Activated naive CD4-positive, alpha-beta T cell treated with anti-CD3 and anti-CD28 coated beads, Interleukin-2, amount 50 U/mL, for 16 hours (primary cell): ENCODE measurements around the gene WSB1.

Source experiments
- DNase-seq: peaks from one replicate; pipeline ENCODE4 v3.0.0-alpha.2; 2020

The WSB1 gene

DNA sequence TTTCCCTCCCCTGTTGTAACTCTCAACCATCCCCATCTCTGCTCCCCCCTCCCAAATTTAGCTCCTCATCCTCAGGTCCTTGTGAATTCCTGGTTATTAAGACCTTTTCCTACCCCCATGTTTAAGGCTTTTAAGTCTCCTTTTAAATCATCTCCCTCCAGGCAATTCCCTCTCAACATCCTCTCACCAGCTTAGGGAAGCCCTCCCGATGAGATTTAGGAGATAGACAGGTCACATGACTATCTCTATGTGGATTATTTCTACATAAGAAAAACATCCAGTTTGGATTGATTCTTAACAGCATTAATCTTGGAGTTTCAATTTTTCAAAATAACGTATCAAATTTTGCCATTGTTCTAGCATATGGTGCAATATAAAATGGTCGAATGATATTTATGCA, 12.5 kb upstream of the WSB1 start:
- DNase-seq: no peak

DNA sequence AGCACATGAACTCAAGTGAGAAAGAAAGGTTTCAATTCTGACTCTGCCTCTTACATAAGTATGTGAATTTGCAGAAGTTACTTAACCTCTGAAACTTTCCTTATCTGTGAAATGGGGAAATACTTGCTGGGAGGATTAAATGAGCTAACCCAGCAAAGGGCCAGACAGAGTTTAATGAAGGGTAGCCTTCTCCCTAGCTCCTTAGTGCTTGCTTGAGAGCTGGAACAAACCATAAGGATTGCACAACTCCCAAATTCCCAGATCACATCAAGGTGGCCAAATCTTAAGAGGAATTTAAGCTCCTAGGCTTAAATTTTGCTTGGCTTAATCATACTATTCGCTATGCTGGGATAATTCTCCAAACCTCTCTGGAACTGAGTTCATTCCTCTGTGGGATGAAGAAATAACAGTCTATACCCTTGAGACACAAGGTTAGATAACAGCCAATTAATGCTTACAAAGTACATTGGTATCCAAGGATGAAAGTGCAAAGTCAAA, 11.8 kb upstream of the WSB1 start:
- no peak for DNase-seq

DNA sequence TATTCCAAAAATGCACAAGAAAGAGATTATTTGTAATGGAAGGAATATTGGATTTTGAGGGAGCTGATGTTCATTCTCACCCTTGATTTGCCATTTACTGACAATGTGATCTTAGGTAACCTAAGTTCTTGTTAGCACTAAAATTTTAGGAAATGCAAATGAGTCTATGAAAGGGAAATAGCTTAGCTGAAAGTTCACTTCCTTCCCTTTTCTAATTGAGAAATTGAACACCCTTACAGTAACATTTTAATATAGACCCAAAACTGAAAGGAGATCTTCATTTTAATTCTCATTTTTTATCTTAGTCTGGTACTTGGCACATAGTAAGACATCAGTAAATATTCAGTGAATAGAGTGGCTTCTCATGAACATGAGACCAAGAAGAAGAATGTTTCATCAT, 10.9 kb upstream of the WSB1 start:
- DNase-seq: no peak

DNA sequence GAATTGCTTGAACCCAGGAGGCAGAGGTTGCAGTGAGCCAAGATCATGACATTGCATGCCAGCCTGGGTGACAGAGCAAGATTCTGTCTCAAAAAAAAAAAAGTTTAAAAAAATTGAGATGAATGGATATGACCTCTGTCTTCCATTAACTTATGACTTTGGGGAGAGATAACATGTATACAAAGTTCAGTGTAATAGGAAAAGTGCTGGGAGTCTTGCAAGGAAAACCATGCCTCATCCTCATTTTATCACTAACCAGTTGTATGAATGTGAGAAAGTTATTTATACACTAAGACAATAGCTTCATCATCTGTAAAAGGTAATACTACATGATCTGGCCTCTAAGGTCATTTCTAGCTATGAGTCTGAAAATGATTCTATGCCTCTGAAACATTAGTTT, 10.2 kb upstream of the WSB1 start:
- DNase-seq: no peak

DNA sequence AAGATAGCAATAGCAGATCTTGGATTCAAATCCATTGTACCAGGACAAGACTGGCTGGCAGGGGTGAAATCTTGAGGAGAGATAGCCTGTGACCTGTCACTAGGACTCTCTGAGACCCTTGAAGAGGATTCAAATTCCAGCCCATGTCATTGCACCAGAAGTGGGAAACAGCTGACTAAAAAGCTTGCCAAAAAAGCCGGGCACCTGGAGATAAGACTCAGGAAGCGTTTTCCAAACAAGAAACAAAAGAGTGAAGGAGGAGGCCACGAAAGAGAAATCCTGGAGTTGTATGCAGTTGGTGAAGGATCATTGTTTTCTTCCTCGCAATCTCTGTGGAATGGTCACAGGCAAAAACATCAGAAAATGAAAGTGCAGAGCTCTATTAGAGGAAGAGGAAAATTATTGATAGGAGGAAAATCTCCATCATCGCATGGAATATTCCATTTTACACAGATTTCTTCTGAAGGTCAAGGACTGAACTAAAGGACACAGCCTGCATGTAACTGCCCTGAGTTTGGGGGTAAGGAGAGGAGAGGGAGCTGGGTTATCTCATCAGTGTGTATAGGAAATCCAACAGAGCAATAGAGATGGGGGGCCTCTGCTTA, 9.0 kb upstream of the WSB1 start:
- no peak for DNase-seq

DNA sequence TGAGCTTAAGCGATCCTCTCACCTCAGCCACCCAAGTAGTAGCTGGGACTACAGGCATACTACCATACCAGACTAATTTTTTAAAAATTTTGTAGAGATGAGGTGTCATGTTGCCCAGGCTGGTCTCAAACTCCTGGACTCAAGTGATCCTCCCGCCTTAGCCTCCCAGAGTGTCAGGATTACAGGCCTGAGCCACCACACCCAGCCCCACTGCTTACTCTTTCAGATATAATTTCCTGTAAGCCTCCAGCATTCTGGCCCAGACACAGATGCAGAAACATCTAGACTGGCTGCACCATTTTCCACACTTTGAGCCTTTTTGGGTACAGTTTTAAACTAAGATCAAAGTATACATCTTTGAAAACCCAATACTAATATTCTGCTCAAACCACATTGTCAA, 8.4 kb upstream of the WSB1 start:
- no peak for DNase-seq

DNA sequence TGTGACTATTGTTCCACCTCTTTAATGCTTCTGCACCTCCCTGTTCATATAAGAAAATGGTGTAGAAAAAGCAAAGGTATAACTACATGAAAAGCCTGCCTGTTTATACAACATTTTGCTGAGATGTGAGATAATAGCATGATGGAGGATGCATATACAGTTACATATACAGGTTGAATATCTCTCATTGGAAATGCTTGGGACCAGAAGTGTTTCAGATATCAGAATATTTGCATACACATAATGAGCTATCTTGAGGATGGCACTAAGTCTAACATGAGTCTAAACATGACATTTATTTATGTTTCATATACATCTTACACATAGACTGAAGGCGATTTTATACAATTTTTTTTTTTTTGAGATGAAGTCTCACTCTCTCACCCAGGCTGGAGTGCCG, 5.7 kb upstream of the WSB1 start:
- no peak for DNase-seq

DNA sequence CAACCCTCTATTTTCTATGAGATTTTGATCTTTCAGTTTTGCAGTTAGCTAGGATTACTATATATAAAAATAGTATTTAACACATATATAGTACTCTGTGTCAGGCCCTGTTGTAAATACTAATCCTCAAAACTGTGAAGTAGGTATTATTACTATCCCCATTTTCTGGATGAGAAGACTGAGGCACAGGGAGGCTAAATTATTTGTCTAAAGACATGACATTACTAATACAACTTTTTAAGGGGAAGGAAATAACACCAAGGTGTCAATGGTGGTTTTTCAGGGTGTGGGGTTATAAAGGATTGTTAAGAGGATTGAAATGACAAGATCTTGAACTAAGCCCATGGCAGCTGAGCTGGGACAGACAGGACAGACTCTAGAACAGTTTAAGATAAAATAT, 4.1 kb upstream of the WSB1 start:
- no peak for DNase-seq

DNA sequence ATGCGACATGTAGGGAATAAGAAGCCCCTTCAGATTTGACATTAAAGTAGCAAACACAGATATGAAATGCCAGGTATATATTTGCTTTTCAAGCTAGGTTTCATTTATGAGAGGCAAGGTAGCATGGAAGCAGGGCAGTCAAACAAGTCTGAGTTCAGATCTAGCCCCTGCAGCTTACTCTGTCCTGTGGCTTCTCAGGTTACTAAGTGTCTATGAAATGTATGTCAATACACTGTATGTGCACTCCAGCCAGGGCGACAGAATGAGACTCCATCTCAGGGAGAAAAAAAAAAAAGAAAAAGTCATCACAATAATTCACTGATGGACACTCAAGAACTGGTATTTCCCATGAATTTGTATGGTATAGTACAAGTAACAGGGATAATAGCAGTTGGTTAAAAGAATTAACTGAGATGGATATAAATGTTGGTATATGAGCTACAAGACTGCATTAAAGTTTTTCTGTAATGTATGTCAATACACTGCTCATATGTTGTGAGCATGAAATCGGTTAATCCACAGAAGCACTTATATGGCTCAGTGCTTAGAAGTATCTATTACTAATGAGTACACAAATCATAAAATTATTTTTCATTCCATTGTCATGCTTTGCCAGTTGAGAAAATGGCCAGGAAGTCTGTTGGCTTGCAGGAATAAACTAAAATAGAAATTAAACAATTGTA, 2.9 kb upstream of the WSB1 start:
- DNase-seq: no peak

DNA sequence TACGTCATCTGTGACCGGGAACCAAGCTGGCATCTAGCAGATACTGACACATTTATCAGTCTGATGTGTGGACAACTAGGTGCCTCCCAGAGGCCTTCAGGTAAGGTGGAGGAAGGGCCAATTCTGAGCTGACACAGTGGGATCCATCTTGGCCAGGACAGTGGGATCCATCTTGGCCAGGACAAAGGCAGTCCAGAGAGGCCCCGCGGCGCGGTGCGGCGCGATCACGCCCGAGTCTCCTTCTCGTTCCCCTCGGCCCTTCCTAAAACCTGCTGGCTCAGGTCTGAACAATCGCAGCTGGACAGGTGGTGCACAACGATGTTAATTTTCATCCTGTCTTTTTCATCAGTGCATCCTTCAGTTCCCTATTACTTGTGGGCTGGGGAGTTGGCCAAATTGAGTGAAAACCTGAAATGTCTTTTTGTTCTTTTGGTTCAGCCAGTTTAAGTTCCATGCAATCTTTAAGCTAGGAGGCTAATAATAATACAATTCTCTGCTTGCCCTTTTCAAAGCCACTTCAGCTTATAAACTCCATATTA, 486 bp upstream of the WSB1 start:
- no peak for DNase-seq

DNA sequence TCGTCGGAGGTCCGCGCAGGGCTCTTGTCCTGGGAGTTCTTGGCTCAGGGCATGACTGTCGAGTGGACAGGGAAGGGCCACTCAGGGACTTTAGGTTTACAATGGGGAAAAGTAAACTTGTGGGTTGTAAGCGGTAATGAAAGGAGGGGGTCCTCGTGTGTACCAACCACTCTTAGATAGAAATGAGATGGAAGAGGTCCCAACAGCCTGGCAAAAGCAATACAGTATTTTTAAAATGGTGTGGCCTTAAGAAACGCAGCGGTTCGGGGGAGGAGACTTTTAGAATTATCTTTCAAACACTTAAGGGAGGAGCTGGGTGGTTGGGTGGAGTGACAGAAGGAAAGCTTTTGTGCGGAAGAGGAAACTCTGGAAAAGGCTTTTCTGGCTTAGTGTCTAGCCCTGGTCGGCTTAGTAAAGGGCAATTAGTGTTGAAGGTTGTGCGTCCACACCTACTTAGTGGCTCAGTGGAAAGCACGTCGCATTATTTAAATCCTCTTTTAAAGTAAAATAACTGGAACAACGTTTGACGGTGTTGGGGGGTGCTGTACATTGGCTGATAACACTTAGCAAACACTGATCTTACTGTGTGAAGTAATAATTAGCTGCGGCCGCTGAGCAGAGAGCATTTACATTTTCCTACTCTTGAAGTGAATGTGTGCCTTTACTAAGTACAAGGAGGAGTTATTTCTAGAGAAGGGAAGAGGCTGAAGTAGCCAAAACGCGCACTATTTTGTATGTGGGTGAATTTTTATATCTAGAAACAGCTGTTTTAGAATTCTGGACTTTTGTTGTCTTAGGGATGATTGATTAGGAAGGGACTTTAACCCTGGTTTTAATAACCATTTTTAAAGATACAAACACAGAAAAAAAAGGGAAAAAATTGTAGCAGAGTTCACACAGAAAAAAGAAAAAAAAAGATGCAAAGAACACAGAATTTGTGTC, 1.0 kb downstream of the WSB1 start:
- DNase-seq: peak; percentile 21

DNA sequence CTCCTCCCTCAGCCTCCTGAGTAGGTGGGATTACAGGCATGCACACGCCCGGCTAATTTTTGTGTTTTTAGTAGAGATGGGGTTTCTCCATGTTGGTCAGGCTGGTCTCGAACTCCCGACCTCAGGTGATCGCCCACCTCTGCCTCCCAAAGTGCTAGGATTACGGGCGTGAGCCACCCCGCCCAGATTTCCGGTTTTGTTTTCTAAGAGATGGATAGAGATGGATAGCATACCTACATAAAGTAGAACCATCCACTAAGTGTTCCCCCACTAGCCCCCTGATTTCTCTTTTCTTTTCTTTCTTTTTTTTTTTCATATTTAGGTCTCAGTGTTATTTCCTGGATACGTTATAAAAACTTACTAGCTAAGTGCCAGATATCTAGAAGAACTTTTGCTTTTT, 2.0 kb downstream of the WSB1 start:
- no peak for DNase-seq

DNA sequence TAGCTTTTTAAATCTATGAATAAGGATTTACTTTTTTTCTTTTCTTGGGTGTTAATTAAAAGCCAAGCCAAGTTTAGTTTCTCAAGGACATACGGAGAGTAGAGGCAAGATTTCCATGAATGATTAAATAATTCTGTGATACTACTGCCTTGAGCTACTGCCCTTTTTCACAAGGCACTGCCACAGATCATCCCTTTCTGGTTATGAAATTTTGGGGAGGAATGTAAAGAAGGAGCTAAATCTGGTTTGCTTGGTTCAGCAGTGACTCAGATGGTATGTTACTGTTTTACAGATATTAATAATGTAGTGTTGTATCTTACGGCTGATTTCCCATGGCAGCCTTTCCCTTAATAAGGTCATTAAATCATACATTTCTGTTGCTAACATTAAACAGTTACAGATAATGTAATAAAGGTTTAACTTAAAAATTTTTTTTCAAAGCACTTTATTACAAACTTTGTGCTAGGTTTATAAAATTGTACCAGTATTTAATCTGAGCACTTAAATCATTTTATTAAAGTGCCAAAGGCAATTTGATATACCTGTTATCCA, 2.6 kb downstream of the WSB1 start:
- no peak for DNase-seq

DNA sequence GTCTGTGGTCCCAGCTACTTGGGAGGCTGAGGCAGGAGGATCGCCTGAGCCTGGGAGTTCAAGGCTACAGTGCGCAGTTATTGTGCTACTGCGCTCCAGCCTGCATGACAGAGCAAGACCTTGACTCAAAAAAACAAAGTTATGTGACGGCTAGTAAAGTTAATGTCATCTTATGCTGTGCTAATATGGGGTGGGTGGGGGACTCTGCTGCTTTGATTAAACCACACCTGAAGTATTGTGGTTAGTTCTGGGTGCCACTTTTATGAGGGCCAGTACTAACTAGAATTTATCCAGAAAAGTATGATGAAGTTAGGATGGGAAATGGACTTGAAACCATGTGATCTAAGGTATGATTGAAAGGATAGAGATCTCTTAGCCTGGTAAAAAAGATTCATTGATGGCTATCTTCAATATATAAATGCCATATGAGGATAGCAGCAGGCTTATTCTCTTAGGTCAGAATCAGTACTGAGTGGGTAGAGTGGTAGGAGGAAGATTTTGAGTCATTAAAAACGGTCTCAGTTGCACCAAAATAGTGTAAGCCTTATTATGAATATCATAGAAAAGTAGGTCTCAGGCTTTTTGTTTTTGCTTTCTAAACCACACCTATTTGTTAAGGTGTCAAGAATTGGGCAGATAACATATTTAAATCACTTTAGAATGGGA, 5.6 kb downstream of the WSB1 start:
- no peak for DNase-seq

DNA sequence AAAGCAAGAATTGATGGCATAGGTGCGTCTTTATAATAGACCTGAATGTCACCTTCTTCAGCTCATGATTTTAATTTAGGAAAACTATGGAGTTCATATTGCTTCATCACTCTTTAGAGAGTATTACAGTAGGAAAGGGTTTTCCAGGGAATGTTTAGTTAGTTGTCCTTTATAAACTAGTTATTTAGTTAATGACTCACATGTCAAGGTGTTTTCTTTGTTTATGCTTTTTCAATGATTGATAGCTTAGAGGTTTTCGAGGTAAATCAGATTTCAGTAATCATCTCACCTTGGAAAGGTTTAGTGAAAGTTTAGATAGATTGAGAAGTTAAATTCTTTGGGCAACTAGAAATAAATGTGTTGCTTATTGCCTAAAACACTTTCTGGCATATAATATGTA, 9.8 kb downstream of the WSB1 start:
- no peak for DNase-seq

DNA sequence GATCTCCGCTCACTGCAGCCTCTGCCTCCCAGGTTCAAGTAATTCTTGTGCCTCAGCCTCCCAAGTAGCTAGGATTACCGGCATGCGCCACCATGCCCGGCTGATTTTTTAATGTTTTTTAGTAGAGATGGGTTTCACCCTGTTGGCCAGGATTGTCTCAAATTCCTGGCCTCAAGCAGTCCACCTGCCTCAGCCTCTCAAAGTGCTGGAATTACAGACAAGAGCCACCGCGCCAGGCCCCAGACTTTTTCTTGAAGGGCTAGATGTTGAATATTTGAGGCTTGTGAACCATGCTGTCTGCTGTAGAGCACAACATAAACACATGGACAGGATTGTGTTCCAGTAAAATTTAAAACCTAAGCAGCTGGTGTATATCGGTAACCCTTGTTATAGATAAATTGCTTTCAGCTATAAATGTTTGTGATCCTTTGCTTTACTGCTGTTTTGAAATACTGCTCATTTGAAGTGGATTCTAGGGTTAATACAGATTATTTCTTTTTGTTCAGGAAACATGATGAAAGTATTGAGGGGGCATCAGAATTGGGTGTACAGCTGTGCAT, 12.4 kb downstream of the WSB1 start:
- DNase-seq: no peak

DNA sequence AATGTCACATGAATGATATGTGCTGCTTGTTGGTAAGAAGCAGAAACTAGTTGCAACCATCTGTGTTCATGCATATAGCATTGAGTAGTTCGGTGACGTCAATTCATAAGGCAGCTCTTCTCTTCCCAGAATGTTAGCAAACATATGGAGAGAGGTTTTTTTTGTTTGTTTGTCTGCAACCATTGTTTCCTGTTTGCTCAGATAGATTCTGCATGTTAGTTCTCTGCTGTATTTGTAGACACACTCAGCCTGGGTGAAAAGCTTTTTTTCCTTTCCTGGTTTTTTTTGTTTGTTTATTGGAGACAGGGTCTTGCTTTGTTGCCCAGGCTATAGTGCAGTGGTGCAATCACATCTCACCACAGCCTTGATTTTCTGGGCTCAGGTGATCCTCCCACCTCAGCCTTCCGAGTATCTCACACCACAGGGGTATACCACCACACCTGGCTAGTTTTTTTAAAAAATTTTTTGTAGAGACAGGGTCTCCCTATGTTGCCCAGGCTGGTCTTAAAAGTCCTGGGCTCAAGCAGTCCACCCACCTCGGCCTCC, 16.7 kb downstream of the WSB1 start:
- DNase-seq: no peak

DNA sequence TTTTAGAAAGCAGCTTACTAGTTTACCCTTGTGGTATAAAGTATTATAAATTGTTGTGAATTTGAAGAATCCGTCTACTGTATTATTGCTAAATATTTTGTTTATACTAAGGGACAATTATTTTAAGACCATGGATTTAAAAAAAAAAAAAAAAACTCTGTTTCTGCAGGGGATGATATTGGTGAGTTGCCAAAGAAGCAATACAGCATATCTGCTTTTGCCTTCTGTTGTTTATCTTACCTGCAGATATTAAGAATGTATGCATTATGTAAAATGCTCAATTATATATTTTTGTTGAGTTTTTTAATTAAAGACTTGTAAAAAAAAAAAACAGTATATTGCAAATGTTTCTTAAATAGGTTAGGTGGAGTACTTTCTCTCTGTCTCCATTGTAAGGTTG, 19.4 kb downstream of the WSB1 start:
- no peak for DNase-seq

DNA sequence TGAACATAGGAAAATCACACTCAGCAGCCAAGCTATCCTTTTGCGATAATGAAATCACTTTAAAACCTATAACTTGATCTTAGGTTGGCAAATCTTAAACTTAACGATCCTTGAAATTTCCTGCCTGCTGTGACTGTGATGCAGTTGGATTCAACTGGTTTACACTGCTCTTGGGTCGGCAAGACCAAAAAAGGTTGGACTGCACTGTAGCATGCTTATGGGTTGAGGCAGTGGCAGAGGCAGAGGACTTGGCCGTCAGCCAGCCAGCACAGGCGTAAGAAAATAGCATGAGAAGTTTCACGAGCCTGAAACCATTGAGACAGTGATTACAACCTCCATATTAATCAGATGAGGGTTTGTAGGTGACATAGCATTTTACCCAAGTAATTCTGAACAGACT, 21.4 kb downstream of the WSB1 start:
- DNase-seq: no peak

DNA sequence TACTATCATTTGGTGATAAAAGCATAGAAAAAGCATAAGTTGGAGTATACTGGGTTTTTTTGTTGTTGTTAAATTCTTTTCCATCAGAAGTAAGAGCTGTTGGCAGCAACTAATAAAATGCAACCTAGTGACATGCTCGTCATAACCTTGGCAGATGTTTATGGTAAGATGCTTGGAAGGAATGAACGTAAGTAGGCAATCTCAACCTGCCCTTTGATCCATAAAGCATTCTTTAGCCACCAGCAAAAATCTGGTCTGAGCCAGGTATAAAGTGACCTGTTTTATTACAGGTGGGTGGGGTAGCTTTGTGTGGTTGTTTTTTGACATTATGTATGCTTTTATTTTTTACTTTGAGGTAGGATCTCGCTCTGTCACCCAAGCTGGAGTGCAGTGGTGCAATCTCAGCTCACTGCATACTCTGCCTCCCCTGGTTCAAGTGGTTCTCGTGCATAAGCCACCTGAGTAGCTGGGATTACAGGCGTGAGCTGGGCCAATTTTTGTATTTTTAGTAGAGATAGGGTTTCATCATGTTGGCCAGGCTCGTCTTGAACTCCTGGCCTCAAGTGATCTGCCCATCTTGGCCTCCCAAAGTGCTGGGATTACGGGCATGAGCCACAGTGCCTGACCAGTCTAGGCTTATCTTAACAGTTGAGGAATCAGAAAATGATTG, 22.0 kb downstream of the WSB1 start:
- DNase-seq: no peak

DNA sequence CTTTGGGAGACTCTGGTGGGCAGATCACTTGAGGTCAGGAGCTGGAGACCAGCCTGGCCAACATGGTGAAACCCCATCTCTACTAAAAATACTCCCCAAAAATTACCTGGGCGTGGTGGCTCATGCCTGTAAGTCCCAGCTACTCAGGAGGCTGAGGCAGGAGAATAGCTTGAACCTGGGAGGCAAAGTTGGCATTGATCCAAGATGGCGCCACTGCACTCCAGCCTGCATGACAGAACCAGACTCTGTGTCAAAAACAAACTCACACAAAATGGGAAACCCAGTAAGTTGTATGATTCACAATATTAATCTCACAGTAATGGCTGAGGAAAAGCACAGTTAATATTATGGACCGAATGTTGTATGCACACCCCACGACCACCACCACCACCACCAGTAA, 24.3 kb downstream of the WSB1 start:
- no peak for DNase-seq

DNA sequence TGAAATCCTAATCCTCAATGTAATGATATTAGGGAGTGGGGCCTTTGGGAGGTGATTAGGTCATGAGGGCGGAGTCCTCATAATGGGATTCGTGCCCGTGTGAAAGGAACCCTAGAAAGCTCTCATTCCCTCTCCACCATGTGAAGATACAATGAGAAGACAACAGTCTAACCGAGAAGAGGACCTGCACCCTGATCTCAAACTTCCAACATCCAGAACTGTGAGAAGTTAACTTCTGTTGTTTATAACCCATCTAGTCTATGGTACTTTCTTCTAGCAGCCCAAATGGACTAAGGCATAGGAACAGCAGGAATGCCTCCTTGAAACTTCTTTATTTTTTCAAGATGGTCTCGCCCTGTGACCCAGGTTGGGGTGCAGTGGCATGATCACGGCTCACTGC, 24.7 kb downstream of the WSB1 start:
- no peak for DNase-seq
